Kasumi-1 (cell line): ENCODE data around the gene PCDHA13.
"Not testable (repeated sequence)": the region's sequence is repeated elsewhere in the genome, so short reads cannot be mapped to it uniquely, and the experiment has no call there.

ENCODE experiments used
- DNase-seq, 2 experiments: peaks; one replicate each; lab custom pipeline; 2025; lab: John Stamatoyannopoulos, UW

Gene PCDHA13

DNA sequence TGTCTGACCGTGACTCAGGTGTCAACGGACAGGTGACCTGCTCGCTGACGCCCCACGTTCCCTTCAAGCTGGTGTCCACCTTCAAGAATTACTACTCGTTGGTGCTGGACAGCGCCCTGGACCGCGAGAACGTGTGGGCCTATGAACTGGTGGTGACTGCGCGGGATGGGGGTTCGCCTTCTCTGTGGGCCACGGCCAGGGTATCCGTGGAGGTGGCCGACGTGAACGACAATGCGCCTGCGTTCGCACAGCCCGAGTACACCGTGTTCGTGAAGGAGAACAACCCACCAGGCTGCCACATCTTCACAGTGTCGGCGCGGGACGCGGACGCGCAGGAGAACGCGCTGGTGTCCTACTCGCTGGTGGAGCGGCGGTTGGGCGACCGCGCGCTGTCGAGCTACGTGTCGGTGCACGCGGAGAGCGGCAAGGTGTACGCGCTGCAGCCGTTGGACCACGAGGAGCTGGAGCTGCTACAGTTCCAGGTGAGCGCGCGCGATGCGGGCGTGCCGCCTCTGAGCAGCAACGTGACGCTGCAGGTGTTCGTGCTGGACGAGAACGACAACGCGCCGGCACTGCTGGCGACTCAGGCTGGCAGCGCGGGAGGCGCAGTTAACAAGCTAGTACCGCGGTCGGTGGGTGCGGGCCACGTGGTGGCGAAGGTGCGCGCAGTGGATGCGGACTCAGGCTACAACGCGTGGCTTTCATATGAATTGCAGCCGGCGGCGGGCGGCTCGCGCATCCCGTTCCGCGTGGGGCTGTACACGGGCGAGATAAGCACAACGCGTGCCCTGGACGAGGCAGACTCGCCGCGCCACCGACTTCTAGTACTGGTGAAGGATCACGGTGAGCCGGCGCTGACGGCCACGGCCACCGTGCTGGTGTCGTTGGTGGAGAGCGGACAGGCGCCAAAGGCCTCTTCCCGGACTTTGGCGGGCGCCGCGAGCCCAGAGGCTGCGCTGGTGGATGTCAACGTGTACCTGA lies 11.4 kb upstream of the PCDHA13 start:
- no peak for DNase-seq

GRCh38 chr5:140875085-140876065 lies 6.5 kb upstream of the PCDHA13 start, which contains the start of gene PCDHA12:
Gene PCDHA12 (plus strand): TSS chr5:140875308. CDS start chr5:140875473, 165 bp downstream.
- no peak for DNase-seq

GRCh38 chr5:140876541-140877261 lies 5.2 kb upstream of the PCDHA13 start:
- not testable (repeated sequence) for DNase-seq

DNA sequence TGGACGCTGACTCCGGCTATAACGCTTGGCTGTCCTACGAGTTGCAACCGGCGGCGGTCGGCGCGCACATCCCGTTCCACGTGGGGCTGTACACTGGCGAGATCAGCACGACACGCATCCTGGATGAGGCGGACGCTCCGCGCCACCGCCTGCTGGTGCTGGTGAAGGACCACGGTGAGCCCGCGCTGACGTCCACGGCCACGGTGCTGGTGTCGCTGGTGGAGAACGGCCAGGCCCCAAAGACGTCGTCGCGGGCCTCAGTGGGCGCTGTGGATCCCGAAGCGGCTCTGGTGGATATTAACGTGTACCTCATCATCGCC lies 4.7 kb upstream of the PCDHA13 start:
- no peak for DNase-seq

GRCh38 chr5:140882591-140882899 lies 621 bp downstream of the PCDHA13 start:
- no peak for DNase-seq

DNA sequence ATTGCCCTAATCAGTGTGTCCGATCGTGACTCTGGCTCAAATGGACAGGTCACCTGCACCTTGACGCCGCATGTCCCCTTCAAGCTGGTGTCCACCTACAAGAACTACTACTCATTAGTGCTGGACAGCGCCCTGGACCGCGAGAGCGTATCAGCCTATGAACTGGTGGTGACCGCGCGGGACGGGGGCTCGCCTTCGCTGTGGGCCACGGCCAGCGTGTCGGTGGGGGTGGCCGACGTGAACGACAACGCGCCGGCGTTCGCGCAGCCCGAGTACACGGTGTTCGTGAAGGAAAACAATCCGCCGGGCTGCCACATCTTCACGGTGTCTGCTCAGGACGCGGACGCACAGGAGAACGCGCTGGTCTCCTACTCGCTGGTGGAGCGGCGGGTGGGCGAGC lies 1.4 kb downstream of the PCDHA13 start:
- DNase-seq = no peak

- DNase-seq = no peak
Observed at GRCh38 chr5:140883927-140884697, 2.2 kb downstream of the PCDHA13 start.

GRCh38 chr5:140916325-140916724 lies 34.4 kb downstream of the PCDHA13 start:
- DNase-seq = no peak

GRCh38 chr5:140923601-140924000 lies 41.7 kb downstream of the PCDHA13 start:
- no peak for DNase-seq

DNA sequence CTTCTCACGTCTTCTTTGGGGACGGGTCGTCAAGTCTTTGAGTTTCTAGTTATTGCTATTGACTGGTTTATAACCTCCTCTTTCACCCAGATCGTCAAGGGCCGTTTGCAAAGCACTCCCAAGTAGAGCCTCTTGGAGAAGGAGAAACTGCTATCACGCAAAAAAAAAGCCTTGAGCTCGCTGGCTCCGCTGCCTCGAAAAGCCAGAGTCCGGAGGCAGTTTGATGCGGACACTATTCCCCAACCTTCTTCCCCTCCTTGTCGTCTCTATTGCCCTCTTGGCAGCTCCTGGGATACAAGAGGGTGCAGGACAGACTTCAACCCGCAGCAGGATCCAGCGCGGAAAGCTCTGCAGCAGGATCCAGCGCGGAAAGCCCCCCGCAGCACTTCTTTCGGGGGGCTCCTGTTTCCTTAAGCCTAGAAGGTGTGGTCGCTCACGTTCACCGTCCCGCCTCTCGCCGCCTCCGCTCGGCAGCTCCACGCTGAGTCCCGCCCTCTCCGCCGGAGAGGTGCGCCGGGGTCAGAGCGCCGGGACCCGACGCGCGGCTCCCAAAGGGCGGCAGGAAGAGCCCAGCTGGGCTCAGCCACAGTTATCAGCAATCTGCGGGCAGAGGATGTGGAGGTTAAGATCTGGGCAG lies 44.0 kb downstream of the PCDHA13 start, which contains the start of gene PCDHAC1:
TSS of gene PCDHAC1 (plus strand) at position 494 of the 637 bp plus-strand sequence. CDS start 594 bp downstream, outside the sequence.
- no peak for DNase-seq

GRCh38 chr5:140926443-140927227 lies 44.7 kb downstream of the PCDHA13 start:
- no peak for DNase-seq

DNA sequence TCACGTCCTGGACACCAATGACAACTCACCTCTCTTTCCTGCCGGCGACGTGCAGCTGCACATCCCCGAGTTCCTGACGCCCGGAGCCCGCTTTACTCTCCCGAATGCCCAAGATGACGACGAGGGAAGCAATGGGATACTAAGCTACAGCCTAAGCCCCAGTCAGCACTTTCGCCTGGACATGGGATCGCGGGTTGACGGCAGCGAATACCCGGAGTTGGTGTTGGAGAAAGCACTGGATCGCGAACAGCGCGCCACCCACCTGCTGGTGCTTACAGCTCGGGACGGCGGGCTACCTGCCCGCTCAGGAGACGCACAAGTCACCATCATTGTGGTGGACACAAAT lies 45.3 kb downstream of the PCDHA13 start:
- DNase-seq = no peak
